MG63 (cell line): ENCODE data around the gene HUWE1. TPM values are rescaled to one million over a fixed set of nuclear protein-coding genes. Genes with fewer than 3 reads are reported as not detected.

Experiments
- DNase-seq: peaks from one replicate; pipeline ENCODE4 v3.0.0-alpha.2; 2020
- H3K27me3 ChIP-seq: fragments of 250-450 bp; sonication (Bioruptor Pico); 2 replicates; pipeline ENCODE4 v1.5.1; 2020; ENCODE audit warnings: mild to moderate bottlenecking, moderate library complexity
- H3K36me3 ChIP-seq: fragments of 250-450 bp; sonication (Bioruptor Pico); 2 replicates; pipeline ENCODE4 v1.5.1; 2020; ENCODE audit warnings: mild to moderate bottlenecking, moderate library complexity
- H3K4me3 ChIP-seq: fragments of 250-450 bp; sonication (Bioruptor Pico); 2 replicates; pipeline ENCODE4 v1.5.1; 2020; ENCODE audit warnings: mild to moderate bottlenecking, moderate library complexity
- H3K9me3 ChIP-seq: fragments of 250-450 bp; sonication (Bioruptor Pico); 2 replicates; pipeline ENCODE4 v1.5.1; 2020; ENCODE audit warnings: mild to moderate bottlenecking, moderate library complexity
- total RNA-seq: library from RNA; depleted of rRNA; stranded (reverse); fragments of >200 nt; shearing (Covaris generic); gene quantifications from 2 replicates; pipeline ENCODE4 v1.2.3, GENCODE V29; 2014; ENCODE audit warnings: low replicate concordance

HUWE1 gene
- total RNA-seq, 1 experiment from 2014 or later, result 41.6 TPM

- Histone ChIP-seq H3K9me3 (no peaks in the 10 kb centered on the region), H3K4me3 (no peak overlapping the region), H3K36me3 (peaks cover 33% of the 10 kb centered on the region), H3K27me3 (no peaks in the 10 kb centered on the region)
- DNase-seq, result no peak
These were observed 29.7 kb downstream of the HUWE1 start for GRCh38 chrX:53656845-53657244.

- Histone ChIP-seq H3K27me3 (no peaks in the 10 kb centered on the region), H3K36me3 (peaks cover 40% of the 10 kb centered on the region), H3K9me3 (no peaks in the 10 kb centered on the region), H3K4me3 (no peak overlapping the region)
- no peak for DNase-seq
These were observed 32.1 kb downstream of the HUWE1 start for GRCh38 chrX:53654376-53654775.

- Histone ChIP-seq H3K27me3 (no peaks in the 10 kb centered on the region), H3K9me3 (no peaks in the 10 kb centered on the region), H3K36me3 (peaks cover 66% of the 10 kb centered on the region), H3K4me3 (no peak overlapping the region)
- no peak for DNase-seq
These were observed 41.8 kb downstream of the HUWE1 start for GRCh38 chrX:53644751-53645150.

- peaks cover 75% of the 10 kb centered on the region for H3K36me3 ChIP-seq
These were observed 44.2 kb downstream of the HUWE1 start for GRCh38 chrX:53642337-53642736.

GRCh38 chrX:53639257-53639656 lies 47.3 kb downstream of the HUWE1 start:
- no peak for DNase-seq
- no peaks in the 10 kb centered on the region for H3K9me3 ChIP-seq
- peaks cover 64% of the 10 kb centered on the region for H3K36me3 ChIP-seq
- H3K4me3 ChIP-seq, result no peak overlapping the region
- no peaks in the 10 kb centered on the region for H3K27me3 ChIP-seq

More at GRCh38 chrX:53642337-53642736, 44.2 kb downstream of the HUWE1 start:
- Histone ChIP-seq H3K27me3 (no peaks in the 10 kb centered on the region), H3K4me3 (no peak overlapping the region), H3K9me3 (no peaks in the 10 kb centered on the region)
- DNase-seq, result no peak

GRCh38 chrX:53637479-53637878 lies 49.0 kb downstream of the HUWE1 start:
- Histone ChIP-seq H3K27me3 (no peaks in the 10 kb centered on the region), H3K9me3 (no peaks in the 10 kb centered on the region), H3K36me3 (peaks cover 65% of the 10 kb centered on the region), H3K4me3 (no peak overlapping the region)
- no peak for DNase-seq

- Histone ChIP-seq H3K4me3 (no peak overlapping the region), H3K27me3 (no peaks in the 10 kb centered on the region), H3K36me3 (peaks cover 62% of the 10 kb centered on the region), H3K9me3 (no peaks in the 10 kb centered on the region)
- no peak for DNase-seq
These were observed 55.4 kb downstream of the HUWE1 start for GRCh38 chrX:53631156-53631555.

GRCh38 chrX:53630261-53630660 lies 56.3 kb downstream of the HUWE1 start:
- no peaks in the 10 kb centered on the region for H3K9me3 ChIP-seq
- no peak for DNase-seq
- no peaks in the 10 kb centered on the region for H3K27me3 ChIP-seq
- H3K36me3 ChIP-seq, result peaks cover 57% of the 10 kb centered on the region
- H3K4me3 ChIP-seq, result no peak overlapping the region

GRCh38 chrX:53622431-53622830 lies 64.1 kb downstream of the HUWE1 start:
- H3K27me3 ChIP-seq, result no peaks in the 10 kb centered on the region
- H3K9me3 ChIP-seq, result no peaks in the 10 kb centered on the region
- DNase-seq, result no peak
- H3K4me3 ChIP-seq, result no peak overlapping the region
- peaks cover 43% of the 10 kb centered on the region for H3K36me3 ChIP-seq

GRCh38 chrX:53621418-53621986 lies 65.0 kb downstream of the HUWE1 start:
- Histone ChIP-seq H3K36me3 (peaks cover 48% of the 10 kb centered on the region), H3K4me3 (no peak overlapping the region), H3K9me3 (no peaks in the 10 kb centered on the region), H3K27me3 (no peaks in the 10 kb centered on the region)
- no peak for DNase-seq

GRCh38 chrX:53616946-53617345 lies 69.6 kb downstream of the HUWE1 start:
- Histone ChIP-seq H3K27me3 (no peaks in the 10 kb centered on the region), H3K4me3 (no peak overlapping the region), H3K36me3 (peaks cover 48% of the 10 kb centered on the region), H3K9me3 (no peaks in the 10 kb centered on the region)
- DNase-seq, result no peak

GRCh38 chrX:53606456-53606855 lies 80.1 kb downstream of the HUWE1 start:
- no peaks in the 10 kb centered on the region for H3K9me3 ChIP-seq
- H3K36me3 ChIP-seq, result peaks cover 59% of the 10 kb centered on the region
- no peak for DNase-seq
- H3K27me3 ChIP-seq, result no peaks in the 10 kb centered on the region
- H3K4me3 ChIP-seq, result no peak overlapping the region

- no peaks in the 10 kb centered on the region for H3K9me3 ChIP-seq
- H3K4me3 ChIP-seq, result no peak overlapping the region
- no peaks in the 10 kb centered on the region for H3K27me3 ChIP-seq
- DNase-seq, result no peak
- H3K36me3 ChIP-seq, result peaks cover 63% of the 10 kb centered on the region
These were observed 81.5 kb downstream of the HUWE1 start for GRCh38 chrX:53605004-53605403.

GRCh38 chrX:53599781-53600396 lies 86.6 kb downstream of the HUWE1 start:
- Histone ChIP-seq H3K4me3 (no peak overlapping the region), H3K9me3 (no peaks in the 10 kb centered on the region), H3K27me3 (no peaks in the 10 kb centered on the region), H3K36me3 (peaks cover 47% of the 10 kb centered on the region)
- DNase-seq, result no peak

- Histone ChIP-seq H3K36me3 (peaks cover 44% of the 10 kb centered on the region), H3K9me3 (no peaks in the 10 kb centered on the region), H3K27me3 (no peaks in the 10 kb centered on the region), H3K4me3 (no peak overlapping the region)
- no peak for DNase-seq
These were observed 88.3 kb downstream of the HUWE1 start for GRCh38 chrX:53598169-53598568.

GRCh38 chrX:53595266-53595810 lies 91.2 kb downstream of the HUWE1 start:
- H3K27me3 ChIP-seq, result no peaks in the 10 kb centered on the region
- peaks cover 55% of the 10 kb centered on the region for H3K36me3 ChIP-seq
- no peak for DNase-seq

GRCh38 chrX:53594354-53594753 lies 92.2 kb downstream of the HUWE1 start:
- H3K9me3 ChIP-seq, result no peaks in the 10 kb centered on the region
- H3K4me3 ChIP-seq, result no peak overlapping the region
- peaks cover 59% of the 10 kb centered on the region for H3K36me3 ChIP-seq
- H3K27me3 ChIP-seq, result no peaks in the 10 kb centered on the region
- no peak for DNase-seq

More at GRCh38 chrX:53595266-53595810, 91.2 kb downstream of the HUWE1 start:
- Histone ChIP-seq H3K9me3 (no peaks in the 10 kb centered on the region), H3K4me3 (no peak overlapping the region)

GRCh38 chrX:53587795-53588420 lies 98.6 kb downstream of the HUWE1 start:
- H3K9me3 ChIP-seq, result no peaks in the 10 kb centered on the region
- H3K27me3 ChIP-seq, result no peaks in the 10 kb centered on the region
- DNase-seq, result no peak
- peaks cover 61% of the 10 kb centered on the region for H3K36me3 ChIP-seq
- H3K4me3 ChIP-seq, result no peak overlapping the region
